ENCODE results near the gene ETV6.

The ETV6 gene

DNA sequence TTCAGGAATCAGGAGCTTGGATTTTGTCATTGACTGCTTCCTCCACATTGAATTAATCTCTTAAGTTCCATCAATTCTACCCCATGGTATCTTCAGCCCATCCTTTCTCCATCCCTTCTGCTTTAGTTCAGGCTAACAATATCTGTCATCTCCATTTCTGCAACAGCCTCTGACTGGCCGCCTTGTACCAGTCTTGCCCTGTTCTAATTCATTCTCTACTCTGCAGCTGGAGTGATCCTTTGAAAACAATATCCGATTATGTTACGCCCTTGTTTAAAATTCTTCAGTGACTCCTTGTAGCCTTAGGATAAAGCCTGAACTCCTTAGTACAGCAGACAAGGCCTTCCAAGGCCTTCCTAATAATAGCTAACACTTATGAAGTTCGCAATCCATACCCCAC, 170.2 kb downstream of the ETV6 start:
- Mint-ChIP-seq H3K9me3 (no peaks in the 10 kb centered on the region), H3K27me3 (ENCODE audit: low read depth) (no peaks in the 10 kb centered on the region), H3K4me1 (ENCODE audit: low read depth) (peaks cover 10% of the 10 kb centered on the region), H3K27ac (no peak overlapping the region), H3K36me3 (ENCODE audit: low read depth) (peaks cover 5% of the 10 kb centered on the region), H3K4me3 (no peak overlapping the region)
- no peak for DNase-seq (ENCODE audit: low spot score)

DNA sequence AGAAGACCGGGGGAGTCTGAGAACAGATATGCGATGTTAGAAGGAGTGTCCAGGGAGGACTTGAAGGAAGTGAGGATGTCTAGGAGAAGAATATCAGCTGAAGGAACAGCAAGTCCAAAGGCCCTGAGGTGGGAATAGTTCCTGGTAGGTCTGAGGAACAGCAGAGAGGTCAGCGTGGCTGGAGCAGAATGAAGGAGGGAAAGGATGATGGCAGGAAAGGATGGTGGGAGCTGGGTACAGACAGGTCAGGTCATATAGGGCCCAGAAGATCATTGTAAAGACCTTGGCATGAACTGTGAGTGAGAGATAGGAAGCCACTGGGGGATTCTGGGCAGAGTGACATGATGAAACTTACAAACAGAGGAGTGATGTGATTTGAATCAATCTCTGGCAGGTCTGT, 171.0 kb downstream of the ETV6 start:
- H3K4me1 Mint-ChIP-seq (ENCODE audit: low read depth) = peaks cover 10% of the 10 kb centered on the region
- no peak overlapping the region for H3K27ac Mint-ChIP-seq
- H3K9me3 Mint-ChIP-seq = no peaks in the 10 kb centered on the region
- peaks cover 5% of the 10 kb centered on the region for H3K36me3 Mint-ChIP-seq (ENCODE audit: low read depth)
- no peak for DNase-seq (ENCODE audit: low spot score)
- H3K27me3 Mint-ChIP-seq (ENCODE audit: low read depth) = no peaks in the 10 kb centered on the region
- H3K4me3 Mint-ChIP-seq = no peak overlapping the region

- Mint-ChIP-seq H3K4me1 (ENCODE audit: low read depth) (peaks cover 10% of the 10 kb centered on the region), H3K4me3 (no peak overlapping the region), H3K36me3 (ENCODE audit: low read depth) (peaks cover 8% of the 10 kb centered on the region), H3K9me3 (no peaks in the 10 kb centered on the region), H3K27me3 (ENCODE audit: low read depth) (no peaks in the 10 kb centered on the region), H3K27ac (no peak overlapping the region)
- DNase-seq (ENCODE audit: low spot score) = no peak
These were observed 172.1 kb downstream of the ETV6 start for GRCh38 chr12:11821386-11822080.

GRCh38 chr12:11822081-11822834, 172.8 kb downstream of the ETV6 start:
- Mint-ChIP-seq H3K36me3 (ENCODE audit: low read depth) (peaks cover 10% of the 10 kb centered on the region), H3K9me3 (no peaks in the 10 kb centered on the region), H3K27me3 (ENCODE audit: low read depth) (no peaks in the 10 kb centered on the region), H3K4me3 (no peak overlapping the region), H3K4me1 (ENCODE audit: low read depth) (peaks cover 10% of the 10 kb centered on the region), H3K27ac (peak overlapping the region; percentile 0)
- no peak for DNase-seq (ENCODE audit: low spot score)

DNA sequence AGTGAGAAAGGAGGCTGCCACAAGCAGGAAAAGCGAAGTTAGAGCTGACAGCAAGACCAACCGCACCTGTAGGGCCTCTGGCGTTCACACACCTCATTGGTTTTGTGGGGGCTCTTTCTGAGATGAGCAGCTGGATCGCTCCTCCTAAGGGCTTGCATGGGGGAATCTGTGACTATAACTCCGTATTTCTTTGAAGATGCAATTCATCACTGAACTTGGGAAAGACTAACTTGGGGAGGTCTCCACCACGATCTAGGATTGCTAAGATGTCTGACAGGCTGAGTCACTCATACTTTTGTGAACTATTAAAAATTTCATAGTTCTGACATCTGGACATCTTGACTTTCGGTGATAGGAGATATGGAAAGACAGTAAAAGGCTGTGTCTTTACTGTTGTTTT, 173.6 kb downstream of the ETV6 start:
- DNase-seq (ENCODE audit: low spot score) = no peak
- no peaks in the 10 kb centered on the region for H3K27me3 Mint-ChIP-seq (ENCODE audit: low read depth)
- H3K4me3 Mint-ChIP-seq = no peak overlapping the region
- H3K4me1 Mint-ChIP-seq (ENCODE audit: low read depth) = peaks cover 10% of the 10 kb centered on the region
- H3K9me3 Mint-ChIP-seq = no peaks in the 10 kb centered on the region
- H3K36me3 Mint-ChIP-seq (ENCODE audit: low read depth) = peaks cover 10% of the 10 kb centered on the region
- H3K27ac Mint-ChIP-seq = no peak overlapping the region

- no peaks in the 10 kb centered on the region for H3K9me3 Mint-ChIP-seq
- DNase-seq (ENCODE audit: low spot score) = no peak
- peaks cover 10% of the 10 kb centered on the region for H3K4me1 Mint-ChIP-seq (ENCODE audit: low read depth)
- no peaks in the 10 kb centered on the region for H3K27me3 Mint-ChIP-seq (ENCODE audit: low read depth)
- H3K27ac Mint-ChIP-seq = no peak overlapping the region
- peaks cover 10% of the 10 kb centered on the region for H3K36me3 Mint-ChIP-seq (ENCODE audit: low read depth)
- no peak overlapping the region for H3K4me3 Mint-ChIP-seq
These were observed 174.1 kb downstream of the ETV6 start for GRCh38 chr12:11823593-11823992.

DNA sequence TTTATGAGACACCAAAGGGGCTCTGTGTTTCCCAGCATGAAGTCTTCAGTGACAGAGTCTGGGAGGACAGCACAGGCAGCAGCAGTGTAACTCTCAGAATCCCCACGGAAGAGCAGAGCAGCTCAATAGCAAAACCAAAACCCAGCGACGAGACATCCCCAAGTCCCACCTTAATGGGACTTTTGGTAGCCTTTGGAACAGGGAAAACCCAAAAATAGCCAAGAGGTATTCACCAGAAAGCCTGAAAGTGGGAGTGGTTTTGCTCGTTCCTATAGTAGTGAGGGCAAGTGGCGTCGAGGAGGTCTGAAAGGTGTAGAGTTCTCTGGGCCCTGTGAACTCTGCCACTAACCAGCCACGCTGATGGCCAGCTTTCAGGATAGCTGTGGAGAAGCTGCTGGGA, 174.6 kb downstream of the ETV6 start:
- Mint-ChIP-seq H3K27ac (no peak overlapping the region), H3K4me3 (no peak overlapping the region), H3K36me3 (ENCODE audit: low read depth) (peaks cover 10% of the 10 kb centered on the region), H3K4me1 (ENCODE audit: low read depth) (peaks cover 10% of the 10 kb centered on the region), H3K27me3 (ENCODE audit: low read depth) (no peaks in the 10 kb centered on the region), H3K9me3 (no peaks in the 10 kb centered on the region)
- no peak for DNase-seq (ENCODE audit: low spot score)

GRCh38 chr12:11824736-11825135, 175.3 kb downstream of the ETV6 start:
- H3K27ac Mint-ChIP-seq = no peak overlapping the region
- peaks cover 10% of the 10 kb centered on the region for H3K4me1 Mint-ChIP-seq (ENCODE audit: low read depth)

GRCh38 chr12:11825278-11825677, 175.8 kb downstream of the ETV6 start:
- H3K4me3 Mint-ChIP-seq = no peak overlapping the region
- H3K36me3 Mint-ChIP-seq (ENCODE audit: low read depth) = peaks cover 10% of the 10 kb centered on the region

More at GRCh38 chr12:11824736-11825135, 175.3 kb downstream of the ETV6 start:
- no peak for DNase-seq (ENCODE audit: low spot score)
- H3K36me3 Mint-ChIP-seq (ENCODE audit: low read depth) = peaks cover 10% of the 10 kb centered on the region
- H3K9me3 Mint-ChIP-seq = no peaks in the 10 kb centered on the region
- H3K4me3 Mint-ChIP-seq = no peak overlapping the region
- H3K27me3 Mint-ChIP-seq (ENCODE audit: low read depth) = no peaks in the 10 kb centered on the region

DNA sequence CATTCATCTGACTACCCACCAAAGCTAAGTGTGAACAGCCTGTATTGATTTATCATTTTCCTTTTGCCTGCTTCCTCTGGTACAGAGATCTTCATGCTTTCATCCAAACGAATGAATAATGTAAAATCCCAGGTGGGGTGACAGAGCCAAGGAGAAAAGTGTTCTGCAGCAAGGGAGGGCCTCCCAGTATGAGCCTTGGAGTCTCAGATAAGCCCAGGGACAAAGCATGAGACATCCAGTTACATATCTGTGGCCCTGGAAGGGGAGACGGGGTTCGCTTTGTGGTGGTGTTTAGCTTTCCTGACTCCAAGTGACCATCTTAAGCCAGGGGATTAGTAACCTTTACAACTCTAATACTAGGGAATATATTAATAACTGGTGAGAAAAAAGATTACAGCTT, 177.1 kb downstream of the ETV6 start:
- Mint-ChIP-seq H3K27ac (no peak overlapping the region), H3K27me3 (ENCODE audit: low read depth) (no peaks in the 10 kb centered on the region), H3K4me3 (no peak overlapping the region), H3K9me3 (no peaks in the 10 kb centered on the region), H3K4me1 (ENCODE audit: low read depth) (peaks cover 10% of the 10 kb centered on the region), H3K36me3 (ENCODE audit: low read depth) (peaks cover 10% of the 10 kb centered on the region)
- DNase-seq (ENCODE audit: low spot score) = no peak

More at GRCh38 chr12:11825278-11825677, 175.8 kb downstream of the ETV6 start:
- H3K27me3 Mint-ChIP-seq (ENCODE audit: low read depth) = no peaks in the 10 kb centered on the region
- no peak for DNase-seq (ENCODE audit: low spot score)
- H3K9me3 Mint-ChIP-seq = no peaks in the 10 kb centered on the region
- H3K4me1 Mint-ChIP-seq (ENCODE audit: low read depth) = peaks cover 10% of the 10 kb centered on the region
- H3K27ac Mint-ChIP-seq = no peak overlapping the region

GRCh38 chr12:11827091-11828061, 177.9 kb downstream of the ETV6 start:
- no peaks in the 10 kb centered on the region for H3K27me3 Mint-ChIP-seq (ENCODE audit: low read depth)
- no peak overlapping the region for H3K27ac Mint-ChIP-seq
- no peak overlapping the region for H3K4me3 Mint-ChIP-seq
- H3K36me3 Mint-ChIP-seq (ENCODE audit: low read depth) = peaks cover 7% of the 10 kb centered on the region
- no peaks in the 10 kb centered on the region for H3K9me3 Mint-ChIP-seq
- peaks cover 4% of the 10 kb centered on the region for H3K4me1 Mint-ChIP-seq (ENCODE audit: low read depth)
- no peak for DNase-seq (ENCODE audit: low spot score)

DNA sequence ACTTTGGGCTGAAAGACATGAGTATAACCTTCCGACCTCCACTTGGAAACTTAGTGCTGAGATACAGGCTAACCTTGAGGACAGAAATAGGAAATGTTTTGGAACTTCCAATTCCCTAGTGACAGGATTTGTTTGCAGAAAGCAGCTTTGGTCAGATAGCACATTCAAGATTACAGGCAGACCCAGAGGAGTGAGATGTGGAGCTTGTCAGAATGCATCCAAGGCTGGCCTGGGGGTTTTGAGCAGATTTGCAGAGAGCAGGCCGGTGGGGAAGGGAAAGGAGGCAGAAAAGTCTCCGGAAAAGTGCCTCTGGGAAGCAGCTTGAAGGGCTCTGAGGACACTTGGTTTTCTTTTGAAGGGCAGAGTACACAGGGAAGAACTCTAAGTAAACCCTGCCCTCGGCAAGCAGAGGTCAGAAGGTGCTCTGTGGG, 180.3 kb downstream of the ETV6 start:
- no peak overlapping the region for H3K4me3 Mint-ChIP-seq
- no peak overlapping the region for H3K27ac Mint-ChIP-seq
- H3K36me3 Mint-ChIP-seq (ENCODE audit: low read depth) = peaks cover 5% of the 10 kb centered on the region
- DNase-seq (ENCODE audit: low spot score) = no peak
- H3K9me3 Mint-ChIP-seq = no peaks in the 10 kb centered on the region
- H3K4me1 Mint-ChIP-seq (ENCODE audit: low read depth) = peaks cover 10% of the 10 kb centered on the region
- H3K27me3 Mint-ChIP-seq (ENCODE audit: low read depth) = no peaks in the 10 kb centered on the region

DNA sequence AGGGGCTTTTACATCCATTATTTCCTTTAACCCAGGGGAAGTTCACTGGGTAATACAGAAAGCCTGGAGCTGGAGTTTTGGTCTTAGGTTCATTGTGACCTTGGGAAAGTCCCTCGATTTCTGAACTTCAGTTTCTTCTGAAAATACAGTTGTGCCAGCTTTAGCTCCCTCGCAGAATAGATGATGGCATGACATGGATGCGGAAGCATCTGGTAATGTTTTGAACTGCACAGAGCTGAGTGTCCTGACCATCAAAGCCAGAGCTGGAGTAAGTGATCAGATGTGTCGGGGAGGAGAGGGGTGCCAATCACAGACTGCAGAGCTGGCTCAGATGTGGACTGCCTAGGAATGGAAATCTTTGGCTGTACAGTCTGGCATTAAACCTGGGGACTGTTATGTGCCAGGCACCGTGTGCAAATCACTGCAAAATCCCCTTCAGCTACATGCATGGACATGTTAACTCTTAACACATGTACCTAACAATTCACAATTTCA, 180.9 kb downstream of the ETV6 start:
- no peaks in the 10 kb centered on the region for H3K9me3 Mint-ChIP-seq
- H3K36me3 Mint-ChIP-seq (ENCODE audit: low read depth) = peaks cover 5% of the 10 kb centered on the region
- DNase-seq (ENCODE audit: low spot score) = no peak
- H3K4me1 Mint-ChIP-seq (ENCODE audit: low read depth) = peaks cover 11% of the 10 kb centered on the region
- H3K4me3 Mint-ChIP-seq = no peak overlapping the region
- H3K27ac Mint-ChIP-seq = no peak overlapping the region
- H3K27me3 Mint-ChIP-seq (ENCODE audit: low read depth) = no peaks in the 10 kb centered on the region

Measured in T-helper 2 cell treated with Interferon-gamma antibody and Interleukin-4, amounts not matched to agents 5 μg/mL and 100 μg/mL, for 36 hours (primary cell).